Superior temporal gyrus (tissue), 1 donor: ENCODE data around the gene ITGB2.
A peak's percentile ranks its signal among the peaks of the same experiment; 100 is the strongest.

Source experiments
- DNase-seq: peaks from one replicate; pipeline ENCODE4 v3.0.0-alpha.2; 2016; ENCODE audit errors: extremely low spot score

Gene ITGB2

GRCh38 chr21:44867999-44868700 lies 52.5 kb downstream of the ITGB2 start:
- DNase-seq, result no peak

GRCh38 chr21:44867464-44867863 lies 53.2 kb downstream of the ITGB2 start:
- DNase-seq, result no peak

GRCh38 chr21:44866780-44867179 lies 53.9 kb downstream of the ITGB2 start:
- DNase-seq, result peak; percentile 38

GRCh38 chr21:44865561-44866280 lies 55.0 kb downstream of the ITGB2 start:
- DNase-seq, result no peak

- DNase-seq, result no peak
Observed at GRCh38 chr21:44862869-44863685, 57.6 kb downstream of the ITGB2 start.

- DNase-seq, result no peak
Observed at GRCh38 chr21:44858791-44859190, 61.9 kb downstream of the ITGB2 start.

- no peak for DNase-seq
Observed at GRCh38 chr21:44858291-44858690, 62.4 kb downstream of the ITGB2 start.

GRCh38 chr21:44857127-44857892 lies 63.4 kb downstream of the ITGB2 start:
- DNase-seq, result no peak

- no peak for DNase-seq
Observed at GRCh38 chr21:44856131-44856530, 64.6 kb downstream of the ITGB2 start.

- no peak for DNase-seq
Observed at GRCh38 chr21:44855572-44855971, 65.1 kb downstream of the ITGB2 start.

GRCh38 chr21:44854664-44855446 lies 65.8 kb downstream of the ITGB2 start:
- no peak for DNase-seq

- DNase-seq, result no peak
Observed at GRCh38 chr21:44854391-44854663, 66.4 kb downstream of the ITGB2 start.

- DNase-seq, result no peak
Observed at GRCh38 chr21:44853601-44854390, 66.9 kb downstream of the ITGB2 start.

- no peak for DNase-seq
Observed at GRCh38 chr21:44850905-44851657, 69.6 kb downstream of the ITGB2 start.

GRCh38 chr21:44850208-44850800 lies 70.4 kb downstream of the ITGB2 start:
- no peak for DNase-seq

GRCh38 chr21:44849616-44850130 lies 71.0 kb downstream of the ITGB2 start:
- no peak for DNase-seq

- DNase-seq, result no peak
Observed at GRCh38 chr21:44848821-44849521, 71.7 kb downstream of the ITGB2 start.
